ENCODE data around the gene WDR4.
"Not testable (repeated sequence)": the region's sequence is repeated elsewhere in the genome, so short reads cannot be mapped to it uniquely, and the experiment has no call there.

Gene WDR4

GRCh38 chr21:42809577-42810475, 69.5 kb downstream of the WDR4 start:
- DNase-seq, result no peak

- DNase-seq, result no peak
These were observed 70.2 kb downstream of the WDR4 start for GRCh38 chr21:42809171-42809570.

- no peak for DNase-seq
These were observed 71.3 kb downstream of the WDR4 start for GRCh38 chr21:42807938-42808613.

GRCh38 chr21:42807293-42807895, 71.9 kb downstream of the WDR4 start:
- not testable (repeated sequence) for DNase-seq

- DNase-seq, result no peak
These were observed 72.7 kb downstream of the WDR4 start for GRCh38 chr21:42806509-42807140.

GRCh38 chr21:42801616-42802015, 77.7 kb downstream of the WDR4 start:
- DNase-seq, result not testable (repeated sequence)

GRCh38 chr21:42799948-42800347, 79.4 kb downstream of the WDR4 start:
- DNase-seq, result no peak

- no peak for DNase-seq
These were observed 79.8 kb downstream of the WDR4 start for GRCh38 chr21:42799516-42799915.
